HCT116 (cell line): ENCODE measurements around the gene ITGBL1. TPM values are rescaled to one million over a fixed set of nuclear protein-coding genes. Genes with fewer than 3 reads are reported as not detected.

ENCODE experiments used
- ATAC-seq: fragments of 200-7000 bp; cut with Tn5 transposase; 2 replicates; pipeline ENCODE4 v1.9.1; 2020; ENCODE audit warnings: mild to moderate bottlenecking, moderate library complexity
- BruUV-seq: library from RNA; stranded (reverse); fragments of 400-500 nt; replicated peaks from 2 replicates; lab custom pipeline; 2021; lab: Mats Ljungman, UMichigan
- CTCF ChIA-PET: fragments of 300-600 bp; sonication (Branson Sonifier 250); formaldehyde crosslinking; loops from one replicate; lab custom pipeline; 2021; ENCODE audit warnings: antibody characterized with exemption; lab: Charles Lee
- POLR2A ChIA-PET: fragments of 300-600, 350-600 bp; sonication (Branson Sonifier 250); formaldehyde crosslinking; loops from one replicate; lab custom pipeline; 2021; ENCODE audit warnings: antibody characterized with exemption; lab: Charles Lee
- RAD21 ChIA-PET, 2 experiments: fragments of 300-600 bp; sonication (Branson Sonifier 250); formaldehyde crosslinking; loops; one replicate each; lab custom pipeline; 2023; ENCODE audit warnings: low total read pairs in 2 of 2; ENCODE audit not compliant: uncharacterized antibody in 2 of 2, unreplicated experiment in 2 of 2, low non-redundant PET in 1 of 2; lab: Charles Lee
- DNase-seq: peaks from one replicate; pipeline ENCODE4 v3.0.0-alpha.2; 2010; ENCODE audit warnings: low read depth, low spot score
- H2AFZ ChIP-seq: fragments of 200-600 bp; shearing (Covaris generic), sonication (generic); 2 replicates; pipeline ENCODE4 v1.6.1; 2017; ENCODE audit warnings: low read depth, mixed run types, mixed read lengths, antibody characterized with exemption, low read length; ENCODE audit not compliant: poor library complexity, severe bottlenecking
- H3K27ac ChIP-seq: 2 replicates; pipeline ENCODE4 v1.5.1; 2012; ENCODE audit warnings: low read depth, low read length
- H3K27me3 ChIP-seq: fragments of 200-600 bp; sonication (generic); 2 replicates; pipeline ENCODE4 v1.6.1; 2016; ENCODE audit warnings: mixed run types, low read length, mixed read lengths; ENCODE audit not compliant: insufficient read depth
- H3K36me3 ChIP-seq, 2 experiments: fragments of 200-500 bp in 1 of 2; fragments of 200-600 bp in 1 of 2; sonication (Bioruptor generic) in 1 of 2; sonication (generic) in 1 of 2; 2 replicates each; pipeline versions ENCODE4 v1.5.1 to v1.6.1; 2014 to 2016; ENCODE audit warnings: low read length in 2 of 2, inconsistent platforms in 1 of 2, mixed read lengths in 1 of 2, mixed run types in 1 of 2; ENCODE audit not compliant: insufficient read depth in 2 of 2, control insufficient read depth in 1 of 2
- H3K4me1 ChIP-seq, 2 experiments: fragments of 200-600 bp in 1 of 2; sonication (generic) in 1 of 2; 2 replicates each; pipeline versions ENCODE4 v1.5.1 to v1.6.1; 2012 to 2017; ENCODE audit warnings: low read length in 2 of 2, inconsistent platforms in 1 of 2, mild to moderate bottlenecking in 1 of 2, mixed read lengths in 1 of 2, mixed run types in 1 of 2, moderate library complexity in 1 of 2; ENCODE audit not compliant: insufficient read depth in 2 of 2, control insufficient read depth in 1 of 2
- H3K4me2 ChIP-seq: fragments of 200-600 bp; sonication (generic); 2 replicates; pipeline ENCODE4 v1.6.1; 2017; ENCODE audit warnings: mixed run types, low read length, mixed read lengths
- H3K4me3 ChIP-seq, 2 experiments: fragments of 200-600 bp in 1 of 2; sonication (generic) in 1 of 2; replicated peaks in 1 of 2; 2 replicates each; pipeline ENCODE4 v1.5.1; 2011 to 2016; ENCODE audit warnings: low read length in 2 of 2, control low read depth in 1 of 2, low read depth in 1 of 2, mild to moderate bottlenecking in 1 of 2, mixed read lengths in 1 of 2, mixed run types in 1 of 2
- H3K79me2 ChIP-seq: fragments of 200-600 bp; sonication (generic); 2 replicates; pipeline ENCODE4 v1.6.1; 2017; ENCODE audit warnings: mild to moderate bottlenecking, mixed run types, low read length, moderate library complexity, mixed read lengths; ENCODE audit not compliant: insufficient read depth
- H3K9ac ChIP-seq: fragments of 200-600 bp; sonication (generic); 2 replicates; pipeline ENCODE4 v1.6.1; 2016; ENCODE audit warnings: low read length, mixed read lengths
- H3K9me2 ChIP-seq: fragments of 200-600 bp; sonication (generic), shearing (Covaris generic); 2 replicates; pipeline ENCODE4 v1.6.1; 2017; ENCODE audit warnings: mixed run types, mild to moderate bottlenecking, moderate library complexity; ENCODE audit not compliant: insufficient read depth
- H3K9me3 ChIP-seq, 2 experiments: fragments of 200-500 bp in 1 of 2; fragments of 200-600 bp in 1 of 2; sonication (Bioruptor generic) in 1 of 2; sonication (generic) in 1 of 2; 2 replicates each; pipeline ENCODE4 v1.6.1; 2014 to 2017; ENCODE audit warnings: low read length in 2 of 2, mixed read lengths in 2 of 2, inconsistent platforms in 1 of 2, low read depth in 1 of 2, mild to moderate bottlenecking in 1 of 2, mixed run types in 1 of 2, moderate library complexity in 1 of 2; ENCODE audit not compliant: control insufficient read depth in 1 of 2, insufficient read depth in 1 of 2
- H4K20me1 ChIP-seq: fragments of 200-600 bp; sonication (generic), shearing (Covaris generic); 2 replicates; pipeline ENCODE4 v1.6.1; 2017; ENCODE audit warnings: mixed run types, mild to moderate bottlenecking, moderate library complexity; ENCODE audit not compliant: insufficient read depth
- CEBPB ChIP-seq: IDR thresholded peaks from 2 replicates; pipeline ENCODE4 v1.6.1; 2012; ENCODE audit warnings: low read depth
- EZH2 ChIP-seq: fragments of 200-600 bp; sonication (generic); IDR thresholded peaks from 2 replicates; pipeline ENCODE4 v1.6.1; 2017; ENCODE audit warnings: antibody characterized with exemption, mixed run types
- MAX ChIP-seq: IDR thresholded peaks from 2 replicates; pipeline ENCODE4 v1.6.1; 2012
- POLR2A ChIP-seq: IDR thresholded peaks from 2 replicates; pipeline ENCODE4 v1.7.0; 2011; ENCODE audit warnings: borderline replicate concordance; ENCODE audit not compliant: insufficient read depth, insufficient read length; ENCODE audit errors: extremely low read depth
- POLR2AphosphoS5 ChIP-seq: IDR thresholded peaks from 2 replicates; pipeline ENCODE4 v1.6.1; 2011; ENCODE audit warnings: mild to moderate bottlenecking, low read depth, low read length, moderate library complexity
- RAD21 ChIP-seq: IDR thresholded peaks from 2 replicates; pipeline ENCODE4 v1.6.1; 2012; ENCODE audit warnings: low read depth, mild to moderate bottlenecking
- SIN3A ChIP-seq: IDR thresholded peaks from 2 replicates; pipeline ENCODE4 v1.6.1; 2012; ENCODE audit warnings: low read depth
- SP1 ChIP-seq: IDR thresholded peaks from 2 replicates; pipeline ENCODE4 v1.6.1; 2012; ENCODE audit warnings: low read depth
- TCF7L2 ChIP-seq: IDR thresholded peaks from 2 replicates; pipeline ENCODE4 v1.7.0; 2011; ENCODE audit warnings: borderline replicate concordance, inconsistent platforms; ENCODE audit not compliant: insufficient read depth, insufficient read length; ENCODE audit errors: extremely low read depth
- YY1 ChIP-seq: IDR thresholded peaks from 2 replicates; pipeline ENCODE4 v1.6.1; 2011; ENCODE audit warnings: low read length, low read depth, moderate library complexity, mild to moderate bottlenecking; ENCODE audit not compliant: insufficient replicate concordance; ENCODE audit errors: extremely low read depth
- ZBTB33 ChIP-seq: IDR thresholded peaks from 2 replicates; pipeline ENCODE4 v1.6.1; 2011; ENCODE audit warnings: mild to moderate bottlenecking, low read length, moderate library complexity; ENCODE audit not compliant: insufficient replicate concordance; ENCODE audit errors: extremely low read depth
- ZNF274 ChIP-seq: fragments of 200-500 bp; sonication (Bioruptor generic); IDR thresholded peaks from 2 replicates; pipeline ENCODE4 v1.6.1; 2014; ENCODE audit warnings: mild to moderate bottlenecking, low read depth, low read length, inconsistent platforms
- intact Hi-C: fragments of 100-400 bp; cut with micrococcal nuclease; formaldehyde crosslinking; loops from 2 replicates; pipeline ENCODE4 v1.10.0; 2022
- total RNA-seq: library from RNA; stranded (reverse); gene quantifications from one replicate; pipeline ENCODE4 v1.2.1, GENCODE V29; 2021; ENCODE audit not compliant: unreplicated experiment

The ITGBL1 gene
- total RNA-seq, 1 experiment from 2014 or later: 0.66 TPM

- Histone ChIP-seq H3K27ac (no peak overlapping the region), H3K4me1 (no peaks in the 10 kb centered on the region; a peak in 1 of 4 replicates), H3K9ac (no peak overlapping the region), H3K4me2 (no peak overlapping the region)
- no TSS peak for BruUV-seq
- CTCF ChIA-PET: no interaction called here
- ATAC-seq: no peak
- no peak for TF ChIP-seq TCF7L2
- no peak for TF ChIP-seq RAD21
- no peak for TF ChIP-seq ZNF274
- TF ChIP-seq POLR2AphosphoS5: no peak
- no peak for TF ChIP-seq ZBTB33
- no peak for TF ChIP-seq CEBPB
- no peak for TF ChIP-seq SP1
- no peak for TF ChIP-seq MAX
- TF ChIP-seq POLR2A: no peak
- TF ChIP-seq SIN3A: no peak
- TF ChIP-seq EZH2: no peak
- no peak for TF ChIP-seq YY1
- TF ChIP-seq, all 23 proteins: peak for 0
- H3K36me3 ChIP-seq: no peaks in the 10 kb centered on the region
- no peaks in the 10 kb centered on the region for H3K79me2 ChIP-seq
- no peaks in the 10 kb centered on the region for H3K9me2 ChIP-seq
- DNase-seq: no peak
- ChIA-PET POLR2A (no interaction called here), RAD21 (no interaction called here)
- no peak overlapping the region for H2AFZ ChIP-seq
- H3K27me3 ChIP-seq: no peaks in the 10 kb centered on the region
- H3K9me3 ChIP-seq: peaks cover 0 to 6% of the 10 kb centered on the region in 2 experiments; a peak in 1 of 4 replicates
- H4K20me1 ChIP-seq: no peaks in the 10 kb centered on the region
- intact Hi-C loops: no loop called here
- H3K4me3 ChIP-seq: no peak overlapping the region
These were observed 178.9 kb downstream of the ITGBL1 start for GRCh38 chr13:101631395-101631794.
